Activated naive CD4-positive, alpha-beta T cell treated with anti-CD3 and anti-CD28 coated beads, Interleukin-2, amount 50 U/mL, for 24 hours (primary cell): ENCODE data around the gene CACNA1I.

Experiments
- H3K27ac Mint-ChIP-seq: one replicate; pipeline ENCODE4 v1.8.0; 2021; ENCODE audit warnings: mild to moderate bottlenecking, mixed read lengths
- H3K27me3 Mint-ChIP-seq: one replicate; pipeline ENCODE4 v1.8.0; 2021; ENCODE audit warnings: mixed read lengths
- H3K36me3 Mint-ChIP-seq: one replicate; pipeline ENCODE4 v1.8.0; 2021; ENCODE audit warnings: mixed read lengths
- H3K4me1 Mint-ChIP-seq: one replicate; pipeline ENCODE4 v1.8.0; 2021; ENCODE audit warnings: mixed read lengths
- H3K4me3 Mint-ChIP-seq: one replicate; pipeline ENCODE4 v1.8.0; 2021; ENCODE audit warnings: mild to moderate bottlenecking, mixed read lengths
- H3K9me3 Mint-ChIP-seq: one replicate; pipeline ENCODE4 v1.8.0; 2021; ENCODE audit warnings: mixed read lengths

The CACNA1I gene

GRCh38 chr22:39665229-39665628, 94.7 kb downstream of the CACNA1I start:
- Mint-ChIP-seq H3K9me3 (no peaks in the 10 kb centered on the region), H3K36me3 (peaks cover 18% of the 10 kb centered on the region), H3K27me3 (no peaks in the 10 kb centered on the region), H3K4me1 (peaks cover 32% of the 10 kb centered on the region), H3K4me3 (no peak overlapping the region), H3K27ac (peak overlapping the region; percentile 55)

- Mint-ChIP-seq H3K4me1 (peaks cover 26% of the 10 kb centered on the region), H3K9me3 (no peaks in the 10 kb centered on the region), H3K36me3 (peaks cover 22% of the 10 kb centered on the region), H3K27me3 (no peaks in the 10 kb centered on the region), H3K27ac (peak overlapping the region; percentile 55), H3K4me3 (no peak overlapping the region)
These were observed 95.3 kb downstream of the CACNA1I start for GRCh38 chr22:39665661-39666431.

DNA sequence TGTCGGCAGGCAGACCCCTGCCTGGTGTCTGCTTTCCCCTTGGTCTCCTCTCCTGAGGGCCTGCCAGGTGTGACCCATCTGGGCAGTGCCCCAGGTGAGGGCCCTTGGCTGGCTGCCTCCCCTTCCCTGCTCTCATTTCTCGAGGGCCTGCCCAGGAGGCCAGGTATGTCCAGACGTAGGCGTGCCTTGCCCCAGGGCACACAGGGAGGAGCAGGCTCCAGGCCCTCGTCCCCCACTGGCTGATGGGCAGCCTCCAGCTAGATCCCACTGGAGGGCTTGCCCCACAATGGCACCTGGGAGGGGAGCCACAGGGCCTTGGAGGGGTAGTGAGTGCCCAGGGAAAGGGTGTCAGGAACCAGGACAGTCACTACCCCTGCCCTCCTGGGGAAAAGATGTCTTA, 95.9 kb downstream of the CACNA1I start:
- Mint-ChIP-seq H3K4me3 (no peak overlapping the region), H3K9me3 (peaks cover 4% of the 10 kb centered on the region), H3K4me1 (peaks cover 20% of the 10 kb centered on the region), H3K27ac (no peak overlapping the region), H3K36me3 (peaks cover 28% of the 10 kb centered on the region), H3K27me3 (no peaks in the 10 kb centered on the region)

DNA sequence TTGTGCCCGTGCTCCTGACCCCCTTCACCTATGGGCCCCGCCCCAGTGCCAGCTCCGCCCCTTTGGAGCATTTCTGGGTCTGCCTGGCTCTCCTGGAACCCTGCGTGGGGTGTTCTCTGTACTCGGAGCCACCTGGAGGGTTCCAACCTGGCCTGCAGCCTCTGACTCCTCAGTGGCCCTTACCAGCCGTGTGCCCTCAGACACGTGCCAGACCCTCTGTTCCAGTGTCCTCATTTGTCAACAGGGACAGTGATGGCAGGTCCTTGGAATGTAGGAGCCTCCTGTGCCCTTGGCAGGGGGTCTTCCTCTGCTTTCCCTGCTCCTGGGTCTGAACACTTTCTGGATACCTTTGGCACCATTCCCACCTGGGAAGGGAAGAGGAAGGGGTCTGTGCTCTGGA, 96.4 kb downstream of the CACNA1I start:
- Mint-ChIP-seq H3K27ac (no peak overlapping the region), H3K36me3 (peaks cover 32% of the 10 kb centered on the region), H3K4me1 (peaks cover 20% of the 10 kb centered on the region), H3K4me3 (no peak overlapping the region), H3K9me3 (peaks cover 8% of the 10 kb centered on the region), H3K27me3 (no peaks in the 10 kb centered on the region)

DNA sequence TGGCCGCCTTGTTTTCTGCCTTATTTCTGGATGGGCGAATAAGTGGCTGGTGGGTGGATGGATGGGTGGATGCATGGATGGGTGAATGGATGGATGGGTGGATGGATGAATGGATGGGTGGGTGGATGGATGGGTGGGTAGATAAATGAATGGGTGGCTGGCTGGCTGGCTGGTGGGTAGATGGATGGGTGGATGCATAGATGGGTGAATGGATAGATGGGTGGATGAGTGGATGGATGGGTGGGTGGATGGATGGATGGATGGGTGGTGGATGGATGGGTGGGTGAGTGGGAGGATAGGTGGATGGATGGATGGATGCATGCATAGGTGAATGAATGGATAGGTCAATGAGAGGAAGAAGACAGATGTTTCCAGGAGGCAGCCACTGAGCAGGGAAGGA, 98.9 kb downstream of the CACNA1I start:
- H3K4me3 Mint-ChIP-seq = no peak overlapping the region
- peaks cover 9% of the 10 kb centered on the region for H3K9me3 Mint-ChIP-seq
- H3K36me3 Mint-ChIP-seq = peaks cover 48% of the 10 kb centered on the region
- H3K27ac Mint-ChIP-seq = no peak overlapping the region
- H3K27me3 Mint-ChIP-seq = no peaks in the 10 kb centered on the region
- H3K4me1 Mint-ChIP-seq = peaks cover 8% of the 10 kb centered on the region

GRCh38 chr22:39671936-39672335, 101.4 kb downstream of the CACNA1I start:
- Mint-ChIP-seq H3K4me3 (no peak overlapping the region), H3K36me3 (peaks cover 42% of the 10 kb centered on the region), H3K27ac (no peak overlapping the region)

DNA sequence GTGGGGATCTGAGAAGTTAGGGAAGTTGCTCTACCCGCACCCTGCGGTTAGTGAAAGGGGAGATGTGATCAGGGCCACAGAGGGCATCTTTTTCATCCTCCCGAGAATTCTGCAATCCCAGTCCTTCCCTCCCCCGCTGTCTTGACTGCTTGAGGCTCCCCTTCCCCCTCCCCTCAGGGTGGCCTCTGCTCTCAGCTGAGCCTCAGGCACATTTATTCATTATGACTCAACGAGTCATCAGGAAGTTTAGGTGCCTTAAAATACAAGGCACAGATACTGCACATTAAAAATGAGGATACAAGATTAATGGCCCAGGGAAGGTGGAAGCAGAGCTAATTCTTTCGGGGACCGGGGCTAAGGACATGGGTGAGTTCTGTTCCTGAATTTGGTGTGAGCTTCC, 104.0 kb downstream of the CACNA1I start:
- peak overlapping the region; percentile 5 for H3K27ac Mint-ChIP-seq
- H3K9me3 Mint-ChIP-seq = peaks cover 9% of the 10 kb centered on the region
- no peaks in the 10 kb centered on the region for H3K4me1 Mint-ChIP-seq
- no peaks in the 10 kb centered on the region for H3K27me3 Mint-ChIP-seq
- H3K36me3 Mint-ChIP-seq = peaks cover 36% of the 10 kb centered on the region
- H3K4me3 Mint-ChIP-seq = no peak overlapping the region

More at GRCh38 chr22:39671936-39672335, 101.4 kb downstream of the CACNA1I start:
- Mint-ChIP-seq H3K4me1 (no peaks in the 10 kb centered on the region), H3K9me3 (peaks cover 9% of the 10 kb centered on the region), H3K27me3 (no peaks in the 10 kb centered on the region)

- no peaks in the 10 kb centered on the region for H3K4me1 Mint-ChIP-seq
- peaks cover 9% of the 10 kb centered on the region for H3K9me3 Mint-ChIP-seq
- H3K27ac Mint-ChIP-seq = no peak overlapping the region
- H3K27me3 Mint-ChIP-seq = no peaks in the 10 kb centered on the region
- peaks cover 25% of the 10 kb centered on the region for H3K36me3 Mint-ChIP-seq
- H3K4me3 Mint-ChIP-seq = no peak overlapping the region
These were observed 105.4 kb downstream of the CACNA1I start for GRCh38 chr22:39675947-39676346.

DNA sequence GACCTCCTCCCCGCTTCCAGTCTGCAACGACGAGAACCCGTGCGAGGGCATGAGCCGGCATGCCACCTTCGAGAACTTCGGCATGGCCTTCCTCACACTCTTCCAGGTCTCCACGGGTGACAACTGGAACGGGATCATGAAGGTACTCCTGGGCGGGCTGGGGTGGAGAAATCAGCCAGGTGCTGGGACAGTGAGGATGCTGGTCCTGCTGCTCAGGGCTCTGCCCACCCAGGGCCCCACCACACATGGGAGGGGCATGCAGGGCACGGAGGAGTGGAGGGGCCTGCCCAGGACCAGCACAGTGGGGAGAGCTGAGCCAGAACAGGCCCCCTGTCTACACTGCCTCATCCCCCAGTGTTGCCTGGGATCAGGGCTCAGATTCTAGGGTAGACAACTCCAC, 107.4 kb downstream of the CACNA1I start:
- H3K9me3 Mint-ChIP-seq = no peaks in the 10 kb centered on the region
- H3K4me1 Mint-ChIP-seq = no peaks in the 10 kb centered on the region
- H3K27ac Mint-ChIP-seq = no peak overlapping the region
- H3K4me3 Mint-ChIP-seq = no peak overlapping the region
- peaks cover 15% of the 10 kb centered on the region for H3K36me3 Mint-ChIP-seq
- H3K27me3 Mint-ChIP-seq = no peaks in the 10 kb centered on the region

GRCh38 chr22:39678862-39679490, 108.4 kb downstream of the CACNA1I start:
- no peaks in the 10 kb centered on the region for H3K9me3 Mint-ChIP-seq

DNA sequence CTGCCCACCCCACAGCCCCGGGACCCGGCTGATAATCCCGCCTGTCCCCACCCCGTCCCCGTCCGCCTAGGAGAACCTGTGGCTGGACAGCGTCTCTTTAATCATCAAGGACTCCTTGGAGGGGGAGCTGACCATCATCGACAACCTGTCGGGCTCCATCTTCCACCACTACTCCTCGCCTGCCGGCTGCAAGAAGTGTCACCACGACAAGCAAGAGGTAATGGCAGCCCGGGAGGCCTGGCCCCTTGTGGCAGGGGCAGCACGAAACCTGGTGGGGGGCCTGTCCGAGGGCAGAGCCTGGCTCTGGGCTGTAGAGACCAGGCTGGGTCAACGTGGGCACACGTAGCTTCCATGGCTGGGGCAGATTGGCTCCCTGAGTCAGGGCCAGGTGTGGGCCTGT, 109.1 kb downstream of the CACNA1I start:
- Mint-ChIP-seq H3K9me3 (no peaks in the 10 kb centered on the region), H3K36me3 (peaks cover 10% of the 10 kb centered on the region), H3K4me3 (no peak overlapping the region), H3K27ac (no peak overlapping the region), H3K27me3 (no peaks in the 10 kb centered on the region), H3K4me1 (no peaks in the 10 kb centered on the region)

More at GRCh38 chr22:39678862-39679490, 108.4 kb downstream of the CACNA1I start:
- peak overlapping the region; percentile 77 for H3K27ac Mint-ChIP-seq
- peaks cover 8% of the 10 kb centered on the region for H3K36me3 Mint-ChIP-seq
- no peaks in the 10 kb centered on the region for H3K27me3 Mint-ChIP-seq
- no peaks in the 10 kb centered on the region for H3K4me1 Mint-ChIP-seq
- H3K4me3 Mint-ChIP-seq = no peak overlapping the region

GRCh38 chr22:39680486-39680885, 109.9 kb downstream of the CACNA1I start:
- Mint-ChIP-seq H3K4me1 (no peaks in the 10 kb centered on the region), H3K9me3 (no peaks in the 10 kb centered on the region), H3K36me3 (peaks cover 10% of the 10 kb centered on the region), H3K4me3 (no peak overlapping the region), H3K27ac (no peak overlapping the region), H3K27me3 (no peaks in the 10 kb centered on the region)

GRCh38 chr22:39681038-39681861, 110.7 kb downstream of the CACNA1I start:
- Mint-ChIP-seq H3K9me3 (no peaks in the 10 kb centered on the region), H3K27ac (no peak overlapping the region), H3K27me3 (no peaks in the 10 kb centered on the region), H3K4me1 (no peaks in the 10 kb centered on the region), H3K4me3 (no peak overlapping the region), H3K36me3 (peaks cover 10% of the 10 kb centered on the region)

DNA sequence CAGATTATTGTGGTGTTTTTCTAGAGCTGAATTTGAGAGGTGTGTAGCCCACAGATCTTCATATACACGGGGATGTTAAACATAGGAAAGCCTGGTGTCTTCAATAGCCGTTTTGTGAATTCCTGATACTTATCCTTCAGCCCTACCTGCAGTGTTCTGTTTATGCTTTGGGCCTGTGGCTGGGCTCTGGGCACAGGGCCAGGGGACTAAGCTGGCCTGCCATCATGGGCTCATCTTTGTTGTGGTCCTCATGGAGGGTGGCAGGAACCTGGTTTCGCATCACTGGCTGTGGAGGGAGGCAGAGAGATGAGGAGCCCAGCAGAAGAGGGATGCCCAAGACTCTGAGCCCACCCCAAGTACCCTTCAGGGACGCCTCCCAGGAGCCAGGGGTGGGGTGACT, 112.4 kb downstream of the CACNA1I start:
- Mint-ChIP-seq H3K36me3 (peaks cover 10% of the 10 kb centered on the region), H3K27ac (no peak overlapping the region), H3K4me3 (no peak overlapping the region), H3K9me3 (no peaks in the 10 kb centered on the region), H3K27me3 (no peaks in the 10 kb centered on the region), H3K4me1 (no peaks in the 10 kb centered on the region)

- H3K27ac Mint-ChIP-seq = no peak overlapping the region
- no peaks in the 10 kb centered on the region for H3K27me3 Mint-ChIP-seq
- H3K4me3 Mint-ChIP-seq = no peak overlapping the region
- H3K9me3 Mint-ChIP-seq = no peaks in the 10 kb centered on the region
- H3K4me1 Mint-ChIP-seq = no peaks in the 10 kb centered on the region
- H3K36me3 Mint-ChIP-seq = peaks cover 10% of the 10 kb centered on the region
These were observed 113.1 kb downstream of the CACNA1I start for GRCh38 chr22:39683639-39684038.
